ENCODE results near the gene GGTA1.

GRCh38 chr9:121463026-121463807 lies 36.4 kb downstream of the GGTA1 start:
- TF ChIP-seq CTCF (optimal IDR thresholded peaks at IDR 0.05 in 1 of 3, IDR thresholded peaks at IDR 0.05 in 1 of 3, conservative IDR thresholded peaks at IDR 0.05 in 1 of 3; ENCODE audit: extremely low read depth in 1 of 3, insufficient read depth in 2 of 3, low read length in 3 of 3) (peak; percentile 45 to 75 (median 65)), EZH2 (IDR thresholded peaks at IDR 0.05; ENCODE audit: low read length) (no peak)
